Hematopoietic multipotent progenitor cell treated with erythropoietin and hydrocortisone succinate and interleukin-3 and kit ligand, for 4 days (in vitro differentiated cells): ENCODE measurements around the gene MGRN1.

Experiments
- DNase-seq: peaks from one replicate; pipeline ENCODE4 v3.0.0-alpha.2; 2015

The MGRN1 gene

DNA sequence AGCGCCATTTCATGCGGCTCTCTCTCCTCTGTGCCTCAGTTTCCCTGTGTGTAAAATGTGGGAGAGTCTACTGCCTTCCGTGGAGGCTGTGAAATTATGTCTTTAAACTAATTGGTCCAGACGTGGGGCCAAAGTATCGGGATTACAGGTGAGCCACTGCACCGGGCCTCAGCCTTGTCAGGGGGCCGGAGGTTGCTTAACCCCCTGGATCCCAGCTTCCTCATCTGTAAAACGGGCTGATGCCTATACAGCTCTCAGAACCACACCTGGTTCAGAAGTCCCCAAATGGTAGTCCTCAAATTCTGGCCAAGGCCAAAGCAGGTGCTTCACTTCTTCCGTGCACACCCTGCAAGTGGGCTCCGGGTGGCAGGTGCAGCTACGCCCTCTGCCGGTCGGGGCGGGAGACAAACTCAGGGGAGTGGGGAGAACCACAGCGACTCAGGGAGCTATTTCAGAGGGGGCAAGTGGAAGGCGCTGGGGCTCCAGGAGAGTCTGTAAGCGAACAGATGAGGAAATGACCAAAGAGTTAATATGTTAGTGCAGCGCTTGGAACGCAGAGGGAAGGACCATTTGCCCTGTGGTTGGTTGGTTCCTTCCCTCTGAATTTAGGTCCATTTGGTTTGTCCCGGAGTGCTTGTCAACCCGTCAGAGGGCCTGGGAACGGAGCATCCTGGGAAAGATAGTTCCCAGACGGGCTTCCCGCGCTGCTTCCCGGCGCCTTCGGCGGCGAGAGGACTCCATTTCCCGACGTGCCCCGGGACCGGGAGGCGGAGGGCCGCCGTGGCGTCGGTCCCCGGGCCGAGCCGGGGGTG, at the start of gene MGRN1:
TSS of gene MGRN1 (plus strand) at position 812 of the 812 bp plus-strand sequence. CDS start 135 bp downstream, outside the sequence.
- peak; percentile 99 for DNase-seq

DNA sequence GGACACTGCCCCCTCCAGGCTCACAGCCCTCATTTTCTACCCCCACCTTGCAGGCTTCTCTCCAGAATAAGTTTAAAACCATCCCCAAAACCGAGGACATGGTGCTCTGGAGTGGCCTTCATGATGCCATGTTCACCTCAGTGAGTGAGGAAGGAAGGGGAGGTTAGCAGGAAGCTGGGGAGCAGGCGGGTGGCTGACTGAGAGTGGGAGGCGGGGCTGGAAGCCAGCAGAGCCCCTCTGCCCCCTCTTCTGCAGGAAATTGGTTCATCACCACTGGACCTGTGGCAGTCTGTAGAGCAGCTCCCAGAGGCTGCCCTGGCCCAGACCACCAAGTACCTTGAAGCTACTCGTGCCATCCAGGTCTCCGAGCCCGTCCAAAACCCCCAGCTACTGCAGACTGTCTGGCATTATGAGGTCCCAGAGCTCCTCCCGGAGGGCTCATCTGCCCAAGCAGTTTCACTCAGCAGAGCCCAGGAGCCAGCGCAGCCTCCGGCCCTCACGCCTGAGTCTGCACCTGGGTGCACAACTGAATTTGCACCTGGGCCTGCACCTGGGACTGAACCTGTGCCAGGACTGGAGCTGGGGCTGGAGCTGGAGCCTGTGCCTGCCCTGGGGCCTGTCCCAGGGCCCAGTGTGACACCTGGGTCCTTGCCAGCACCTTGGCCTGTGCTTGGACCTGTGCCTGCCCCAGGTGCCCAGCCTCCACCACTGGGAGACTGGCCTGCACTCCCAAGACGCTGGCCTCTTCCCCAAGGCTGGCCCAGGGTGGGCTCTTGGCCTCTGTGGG, 49.5 kb upstream of the MGRN1 start:
- peak; percentile 28 for DNase-seq

DNA sequence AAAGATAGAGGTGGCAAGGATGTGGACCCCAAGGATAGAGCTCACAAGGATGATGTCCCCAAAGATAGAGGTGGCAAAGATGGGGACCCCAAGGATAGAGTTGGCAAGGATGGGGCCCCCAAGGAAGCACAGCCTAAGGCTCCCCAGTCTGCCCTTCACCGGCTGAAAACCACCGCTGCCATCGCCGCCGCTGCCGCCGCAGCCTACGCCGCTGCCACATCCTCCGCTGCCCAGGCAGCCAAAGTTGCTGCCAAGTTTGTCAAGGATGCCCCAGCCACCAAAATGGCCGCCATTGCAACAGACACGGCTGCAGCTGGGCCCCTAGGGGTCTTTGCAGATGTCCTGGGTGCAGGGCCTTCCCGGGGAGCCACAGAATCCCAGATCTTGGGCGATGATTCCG, 48.6 kb upstream of the MGRN1 start:
- DNase-seq: no peak

DNA sequence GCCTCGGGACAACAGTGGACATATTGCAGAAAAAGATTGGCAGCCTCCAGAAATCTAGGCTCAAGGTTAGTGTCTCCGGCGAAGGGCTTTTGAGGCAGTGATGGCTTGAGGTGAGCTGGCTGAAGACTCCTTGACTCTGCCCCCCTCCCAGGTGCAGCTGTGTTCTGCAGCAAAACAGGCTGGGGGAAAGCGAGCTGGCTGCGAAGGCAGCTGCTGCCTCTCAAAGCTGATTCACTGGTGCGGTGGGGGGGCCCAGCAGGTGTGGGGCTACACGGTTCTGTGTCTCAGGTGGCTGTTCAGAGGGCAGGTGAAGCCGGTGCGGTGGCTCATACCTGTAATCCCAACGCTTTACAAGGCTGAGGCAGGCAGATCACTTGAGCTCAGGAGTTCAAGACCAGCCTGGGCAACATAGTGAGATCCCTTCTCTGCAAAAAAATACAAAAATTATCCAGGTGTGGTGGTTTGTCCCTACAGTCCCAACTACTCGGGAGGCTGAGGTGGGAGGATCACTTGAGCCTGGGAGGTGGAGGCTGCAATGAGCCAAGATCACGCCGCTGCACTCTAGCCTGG, 45.6 kb upstream of the MGRN1 start:
- no peak for DNase-seq

DNA sequence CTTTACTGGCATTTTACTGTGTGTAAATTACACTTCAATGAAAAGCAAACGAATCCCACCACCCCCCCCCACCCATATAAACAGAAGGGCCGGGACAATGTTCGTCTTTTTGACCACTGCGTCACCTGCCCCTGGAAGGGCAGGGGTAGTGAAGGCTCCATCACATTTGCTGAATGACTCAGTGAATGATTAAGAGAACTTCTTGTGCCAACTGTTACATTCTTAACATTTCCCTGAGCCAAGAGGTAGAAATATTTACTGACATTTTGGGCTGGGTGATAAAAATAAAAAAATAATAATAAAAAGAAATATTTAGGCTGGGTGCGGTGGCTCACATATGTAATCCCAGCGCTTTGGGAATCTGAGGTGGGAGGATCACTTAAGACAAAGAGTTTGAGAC, 44.4 kb upstream of the MGRN1 start:
- no peak for DNase-seq

DNA sequence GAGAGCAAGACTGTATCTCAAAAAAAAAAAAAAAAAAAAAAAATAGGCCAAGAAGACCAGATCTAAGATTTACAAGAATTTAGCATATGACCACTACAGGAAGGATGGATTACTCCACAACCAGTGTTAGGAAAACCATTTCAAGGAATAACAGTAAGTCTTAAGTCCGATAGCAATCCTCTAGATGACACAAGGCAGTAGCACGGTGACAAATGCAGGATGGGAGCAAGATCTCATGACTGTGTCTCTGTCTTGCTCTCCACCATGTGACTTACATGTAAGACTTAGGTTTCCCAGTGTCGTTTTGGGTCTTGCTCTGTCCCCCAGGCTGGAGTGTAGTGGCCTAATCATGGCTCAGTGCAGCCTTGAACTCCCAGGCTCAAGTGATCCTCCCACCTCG, 40.7 kb upstream of the MGRN1 start:
- no peak for DNase-seq

DNA sequence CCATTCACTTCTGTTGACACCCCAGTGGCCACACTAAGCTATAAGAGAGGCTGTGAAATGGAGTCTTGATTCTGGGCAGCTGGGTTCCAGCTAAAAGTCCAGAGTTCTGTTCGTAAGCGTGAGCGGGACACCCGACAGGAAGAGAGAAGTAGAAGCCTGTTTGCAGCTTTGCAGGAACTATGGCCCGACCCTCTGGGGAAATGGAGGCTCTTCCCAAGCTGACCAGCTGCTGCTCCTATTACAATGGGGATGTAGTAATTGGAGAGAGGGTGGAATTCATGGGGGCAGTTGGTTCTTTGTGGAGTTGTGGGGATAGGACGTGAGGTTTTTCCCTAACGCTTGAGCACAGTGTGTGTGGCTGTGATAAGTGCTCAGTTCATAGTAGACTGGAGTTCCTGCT, 38.3 kb upstream of the MGRN1 start:
- no peak for DNase-seq

DNA sequence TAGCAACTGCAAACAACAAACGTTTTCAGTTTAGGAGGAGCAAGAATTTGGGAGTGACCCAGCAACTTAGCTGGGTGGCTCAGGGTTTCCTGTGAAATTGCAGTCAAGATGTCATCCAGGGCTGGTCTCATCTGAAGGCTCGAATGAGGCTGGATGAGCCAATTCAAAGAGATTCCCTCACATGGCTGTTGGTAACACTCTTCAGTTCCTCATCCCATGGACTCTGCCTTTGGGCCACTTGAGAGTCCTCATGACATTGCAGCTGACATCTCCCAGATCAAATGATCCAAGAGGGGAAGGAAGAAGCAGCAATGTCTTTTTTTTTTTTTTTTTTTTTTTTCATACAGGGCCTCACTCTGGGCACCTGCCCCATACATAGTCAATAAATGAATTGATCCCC, 36.2 kb upstream of the MGRN1 start:
- DNase-seq: no peak

DNA sequence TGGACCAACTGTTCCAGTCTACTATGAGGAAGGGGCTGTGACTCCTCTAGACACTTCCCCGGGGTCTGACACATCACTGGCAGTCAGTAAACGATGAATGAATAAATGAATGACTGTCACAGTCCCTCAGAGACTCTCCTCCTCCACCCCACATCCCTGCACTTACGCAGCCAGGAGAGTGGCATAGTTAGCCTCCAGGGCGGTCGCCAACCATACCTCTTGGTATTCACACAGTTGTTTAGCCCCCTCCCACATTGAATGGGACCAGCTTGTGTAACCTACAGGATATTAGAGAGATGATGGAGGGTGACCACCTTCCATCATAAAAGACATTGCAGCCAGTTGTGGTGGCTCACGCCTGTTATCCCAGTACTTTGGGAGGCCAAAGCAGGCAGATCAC, 35.7 kb upstream of the MGRN1 start:
- DNase-seq: no peak

DNA sequence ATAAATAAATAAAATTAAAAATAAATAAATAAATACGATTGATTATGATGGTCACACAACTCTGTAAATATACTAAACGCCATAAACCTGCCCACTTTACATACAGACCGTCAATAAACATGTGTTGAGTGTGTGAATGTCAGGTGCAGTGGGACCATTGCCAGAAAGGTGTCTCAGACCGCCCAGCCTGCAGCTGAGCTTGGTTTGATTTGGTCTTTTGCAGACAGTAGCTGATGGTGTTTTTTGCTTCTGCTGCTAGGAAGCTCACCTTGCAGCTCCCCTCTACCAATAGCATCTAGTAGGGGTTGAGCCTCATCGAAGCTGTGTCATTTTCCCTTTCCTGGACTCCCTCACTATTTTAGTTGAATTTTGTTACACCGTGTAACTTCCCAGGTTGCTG, 33.4 kb upstream of the MGRN1 start:
- no peak for DNase-seq

DNA sequence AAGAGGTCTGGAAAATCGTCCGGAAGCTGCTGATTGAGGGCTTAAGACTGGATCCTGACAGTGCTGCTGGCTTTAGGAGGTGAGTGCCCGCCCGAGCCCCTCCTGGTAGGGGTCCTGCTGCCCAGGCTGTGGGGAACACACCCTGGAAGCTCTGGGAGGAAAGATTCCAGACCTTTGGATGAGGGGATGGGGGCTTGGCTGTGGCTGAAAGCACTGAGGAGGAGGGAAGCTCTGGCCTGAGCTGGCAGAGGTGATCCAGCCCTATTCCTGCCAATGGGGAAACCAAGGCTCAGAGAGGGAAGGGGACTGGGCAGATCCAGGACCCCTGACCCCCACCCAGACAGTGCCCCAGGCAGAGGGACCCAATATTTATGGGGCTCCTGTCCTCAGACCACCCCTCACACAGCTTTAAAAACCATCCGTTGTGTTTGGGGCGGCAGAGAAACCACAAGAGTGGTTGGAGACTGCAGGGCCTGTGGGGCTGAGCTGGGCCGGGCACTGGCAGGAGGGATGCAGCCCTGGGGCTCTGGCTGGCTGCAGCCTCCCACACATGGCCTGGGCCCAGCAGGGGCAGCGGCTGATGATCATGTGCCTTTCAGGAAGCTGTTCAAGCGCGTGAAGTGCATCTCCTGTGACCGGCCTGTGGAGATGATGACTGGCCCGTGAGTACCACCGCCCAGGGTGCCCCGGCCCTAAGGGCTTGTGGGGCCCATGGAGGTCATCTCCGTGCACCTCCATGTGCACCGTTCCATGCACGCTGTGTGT, 32.7 kb upstream of the MGRN1 start:
- DNase-seq: no peak

DNA sequence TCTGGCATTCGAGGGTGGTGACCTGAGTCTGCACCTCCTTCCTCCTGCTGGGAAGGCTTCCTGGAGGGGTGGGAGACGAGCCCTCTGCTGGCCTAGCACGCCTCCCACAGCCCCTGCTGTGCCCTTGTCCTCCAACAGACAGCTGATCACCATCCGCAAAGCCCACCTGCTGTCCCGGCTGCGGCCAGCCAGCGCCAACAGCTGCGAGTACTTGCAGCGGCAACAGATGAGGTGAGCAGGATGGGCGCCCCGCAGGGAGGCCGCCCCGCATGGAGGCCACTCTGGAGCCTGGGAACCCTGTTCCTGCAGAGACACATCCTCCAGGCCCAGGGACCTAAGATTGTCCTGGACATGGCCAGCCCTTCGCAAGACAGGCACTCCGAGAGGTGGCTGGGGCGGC, 31.5 kb upstream of the MGRN1 start:
- no peak for DNase-seq

DNA sequence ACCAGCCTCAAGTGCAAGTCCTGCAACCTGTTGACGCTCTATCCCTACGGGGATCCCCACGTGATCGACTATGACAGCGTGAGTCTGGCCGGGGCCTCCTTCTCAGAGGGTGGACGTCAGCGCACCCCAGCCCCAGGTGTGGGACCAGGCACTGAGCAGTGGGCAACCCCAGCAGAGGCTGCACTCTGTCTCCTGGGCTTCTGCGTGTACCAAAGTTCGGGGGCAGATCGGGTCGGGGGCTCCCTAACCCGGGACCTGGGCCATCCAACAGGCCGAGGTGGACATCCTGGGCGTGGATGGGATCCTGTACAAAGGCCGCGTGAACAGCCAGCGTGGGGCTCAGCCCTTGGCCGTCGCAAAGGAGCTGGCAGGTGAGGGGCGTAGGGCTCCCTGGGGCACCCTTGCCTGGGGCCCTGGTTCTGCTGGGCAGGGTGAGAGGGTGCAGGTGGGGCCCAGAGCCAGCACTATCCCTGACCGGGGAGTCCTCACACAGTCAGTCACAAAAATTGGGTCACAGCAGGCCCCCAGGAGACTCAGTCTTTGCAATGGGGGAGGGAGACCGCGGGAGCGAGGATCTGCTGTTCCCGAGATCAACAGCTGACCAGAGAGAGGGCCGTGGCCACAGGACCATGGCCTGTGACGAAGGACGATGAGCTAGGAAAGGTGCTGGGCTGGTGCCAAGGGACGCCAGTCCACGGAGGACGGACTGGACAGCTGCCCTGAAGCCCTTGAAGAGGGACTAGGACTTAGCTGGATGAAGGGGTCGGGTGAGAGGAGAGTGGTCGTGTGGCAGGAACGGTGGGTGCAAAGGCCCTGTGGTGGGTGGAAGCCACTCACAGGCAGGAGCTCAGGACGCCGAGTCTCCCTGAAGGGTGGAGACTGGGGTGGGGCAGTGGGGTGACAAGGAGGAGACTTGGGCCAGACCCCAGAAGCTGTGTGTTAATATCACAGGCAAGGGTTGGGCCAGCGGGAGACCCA, 29.9 kb upstream of the MGRN1 start:
- no peak for DNase-seq

DNA sequence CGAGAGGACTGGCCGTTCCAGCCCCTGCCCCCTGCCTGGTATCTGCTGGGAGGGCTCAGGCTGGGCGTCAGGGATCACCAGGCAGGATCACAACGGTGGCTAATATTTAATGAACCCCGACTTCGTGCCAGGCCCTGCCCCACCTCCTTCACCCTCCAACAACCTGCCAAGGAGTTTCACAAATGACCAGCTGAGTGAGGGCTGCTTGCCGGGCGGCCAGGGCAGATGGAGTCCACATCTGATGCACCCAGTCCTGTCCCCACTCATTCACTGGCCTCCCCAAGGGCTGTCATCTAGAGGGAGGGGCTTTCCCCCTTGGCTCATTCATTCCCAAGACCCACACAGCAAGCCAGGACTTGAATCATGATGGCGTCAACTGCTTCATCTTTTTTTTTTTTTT, 27.5 kb upstream of the MGRN1 start:
- no peak for DNase-seq

DNA sequence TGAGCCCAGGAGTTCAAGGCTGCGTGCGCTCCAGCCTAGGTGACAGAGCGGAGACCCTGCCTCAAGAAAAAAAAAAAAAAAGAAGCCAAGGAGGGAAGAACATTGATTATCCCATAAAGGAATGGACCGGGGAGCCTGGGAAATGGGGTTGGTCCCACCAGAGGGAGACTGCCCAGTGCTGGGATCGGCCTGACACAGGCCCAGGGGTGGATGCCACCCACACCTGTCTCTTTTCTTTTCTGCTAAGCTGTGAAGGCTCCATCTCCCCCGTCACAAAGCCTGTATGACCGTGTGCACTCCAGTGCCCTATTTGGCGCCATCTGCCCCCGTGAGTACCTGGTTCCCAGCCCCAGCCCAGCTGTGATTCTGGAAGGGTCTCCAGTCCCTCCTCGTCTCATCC, 25.6 kb upstream of the MGRN1 start:
- DNase-seq: no peak

DNA sequence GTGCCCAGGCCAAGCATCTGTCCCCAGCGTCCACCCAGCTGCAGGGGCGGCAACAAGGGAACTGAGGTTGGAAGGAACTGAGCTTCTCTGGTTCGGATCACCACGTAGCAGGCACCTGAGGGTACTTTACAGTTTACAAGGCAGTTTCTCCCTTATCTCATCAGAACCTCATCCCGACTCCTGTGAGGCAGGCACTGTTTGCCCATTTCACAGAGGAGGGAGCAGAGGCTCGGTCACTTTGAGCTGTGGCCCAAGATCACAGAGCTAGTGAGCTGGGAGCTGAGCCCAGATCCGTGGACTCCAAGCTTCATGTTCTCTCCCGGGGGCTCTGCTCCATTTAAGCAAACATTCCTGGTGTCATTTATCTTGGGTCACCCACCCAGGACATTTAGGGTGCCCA, 25.1 kb upstream of the MGRN1 start:
- DNase-seq: no peak

DNA sequence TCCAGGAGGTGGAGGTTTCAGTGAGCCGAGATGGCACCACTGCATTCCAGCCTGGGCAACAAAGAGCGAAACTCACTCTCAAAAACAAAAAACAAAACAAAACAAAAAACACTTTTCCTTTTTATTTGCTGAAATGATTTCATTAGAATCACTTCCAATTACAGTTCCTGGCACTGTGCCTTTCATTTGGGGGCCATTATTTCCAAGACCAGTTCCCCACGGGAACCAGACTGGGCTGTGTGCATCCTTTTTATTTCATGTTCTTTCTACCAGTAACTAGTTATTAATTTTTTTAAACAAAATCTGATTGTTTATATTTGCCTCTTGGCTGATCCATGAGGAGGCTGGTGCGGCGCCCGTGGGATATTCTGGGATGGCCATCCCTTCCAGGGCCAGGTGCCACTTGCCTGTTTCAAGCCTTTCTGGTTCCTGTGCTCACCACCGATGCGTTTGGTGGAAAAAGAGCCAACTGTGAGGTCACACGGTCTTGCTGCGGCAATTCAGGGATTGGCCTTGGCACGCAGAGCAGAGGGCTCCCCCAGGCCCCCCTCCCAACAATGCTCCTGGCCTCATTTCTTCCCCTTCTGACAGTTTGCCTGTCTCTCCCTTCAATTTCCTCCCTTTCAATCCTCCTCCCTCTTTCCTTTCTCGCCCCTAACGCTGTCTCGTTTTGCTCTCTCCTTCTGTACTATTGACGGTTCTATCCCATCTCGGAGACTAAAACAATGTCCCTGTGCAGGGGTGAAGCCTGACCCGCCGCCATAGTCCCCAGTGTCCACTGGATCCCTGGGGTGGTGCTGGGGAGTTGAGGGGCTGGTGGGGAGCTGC, 23.4 kb upstream of the MGRN1 start:
- DNase-seq: peak; percentile 35

DNA sequence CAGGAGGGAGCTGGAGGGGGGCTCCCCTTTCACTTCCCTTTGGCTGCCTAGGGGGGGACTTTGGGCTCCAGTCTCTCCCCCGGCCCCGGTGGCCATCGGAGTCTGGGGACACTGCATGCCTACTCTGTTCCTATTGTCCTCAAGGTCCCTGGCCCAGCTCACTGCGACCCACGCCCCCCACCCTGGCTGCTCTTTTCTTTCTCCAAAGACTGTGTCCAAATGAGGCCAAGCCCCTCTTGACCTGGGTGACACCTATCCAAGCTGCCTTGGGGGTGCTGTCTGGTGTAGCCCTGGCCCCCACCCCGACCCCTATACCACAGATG, 22.8 kb upstream of the MGRN1 start:
- DNase-seq: no peak

DNA sequence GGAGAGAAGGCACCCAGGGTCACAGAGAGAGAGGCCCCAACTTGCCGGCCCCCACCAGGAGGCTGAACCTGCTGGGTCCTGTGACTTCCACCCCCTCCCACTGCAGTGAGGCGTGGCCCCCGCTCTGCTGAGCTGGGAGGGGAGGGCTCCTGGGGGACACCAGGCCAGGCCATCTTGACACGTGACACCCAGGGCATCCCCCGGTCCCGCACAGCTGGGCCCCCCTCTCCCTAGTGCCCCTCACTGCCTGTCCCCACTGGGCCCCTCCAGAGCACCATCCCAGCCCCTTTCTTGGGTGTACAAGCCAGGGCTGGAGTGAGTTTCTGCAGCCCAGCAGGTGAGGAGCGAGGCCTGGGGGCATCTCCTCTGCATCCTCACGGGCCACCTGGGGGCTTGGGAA, 22.3 kb upstream of the MGRN1 start:
- DNase-seq: no peak

DNA sequence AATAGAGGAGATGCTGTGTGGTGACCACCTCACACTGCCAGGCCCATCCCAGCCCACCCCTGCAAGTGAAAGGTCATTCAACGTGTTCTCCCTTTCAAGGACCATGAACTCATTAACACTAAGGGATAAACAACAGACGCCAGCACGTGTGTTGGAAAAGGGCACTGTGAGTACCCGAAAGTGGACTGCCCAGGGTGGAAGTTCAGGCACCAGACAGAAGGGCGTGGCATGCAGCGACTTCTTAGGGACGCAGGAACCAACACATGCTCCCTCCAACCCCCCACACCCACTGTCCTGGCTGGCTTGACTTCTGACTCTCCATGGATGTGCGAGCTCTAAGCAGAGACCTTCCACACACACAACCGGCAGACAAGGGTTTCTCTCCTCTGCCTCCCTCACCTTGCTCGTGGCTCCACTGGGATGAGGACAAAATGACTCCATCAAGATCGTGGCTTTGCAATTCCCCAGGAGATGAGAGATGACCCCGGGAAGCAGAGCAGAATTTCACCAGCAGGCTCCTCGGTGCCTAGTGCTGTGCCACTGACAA, 20.9 kb upstream of the MGRN1 start:
- DNase-seq: no peak

DNA sequence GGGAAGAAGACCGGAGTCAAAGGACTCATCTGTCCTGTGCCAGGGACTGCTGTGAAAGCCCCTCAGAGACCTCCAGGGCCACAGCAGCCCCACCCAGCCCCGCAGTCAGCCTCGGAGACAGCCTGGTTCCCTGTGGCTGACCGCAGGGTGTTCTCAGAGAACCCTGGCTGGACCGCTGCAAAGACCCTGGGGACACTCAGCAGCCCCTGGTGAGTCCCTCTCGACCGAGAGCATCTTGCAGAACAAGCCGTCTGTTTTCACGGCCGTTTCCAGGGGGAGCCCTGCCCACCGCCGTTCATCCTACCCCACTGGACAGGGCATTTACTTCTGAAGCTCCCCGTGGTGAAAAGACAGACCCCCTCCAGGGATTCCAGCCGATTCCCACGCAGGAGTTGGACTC, 20.2 kb upstream of the MGRN1 start:
- no peak for DNase-seq
